Liver (tissue), 9 donors: ENCODE measurements around the gene HSPA12A. TPM values are rescaled to one million over a fixed set of nuclear protein-coding genes. Genes with fewer than 3 reads are reported as not detected.

Experiments used
- DNase-seq: peaks from one replicate; pipeline ENCODE4 v3.0.0-alpha.2; 2017; ENCODE audit warnings: low spot score
- H3K27ac ChIP-seq, 2 donors: one replicate each; pipeline ENCODE4 v1.7.0; 2013; ENCODE audit warnings: inconsistent platforms in 2 of 2, low read length in 2 of 2, control low read depth in 1 of 2, low read depth in 1 of 2, mild to moderate bottlenecking in 1 of 2
- H3K27me3 ChIP-seq, 4 donors: one replicate each; pipeline versions ENCODE4 v1.6.1 to v1.7.0; 2013; ENCODE audit warnings: low read length in 3 of 4, inconsistent platforms in 1 of 4, mild to moderate bottlenecking in 1 of 4, moderate library complexity in 1 of 4; ENCODE audit not compliant: control insufficient read depth in 4 of 4, insufficient read depth in 4 of 4
- H3K36me3 ChIP-seq, 4 donors: one replicate each; pipeline versions ENCODE4 v1.6.1 to v1.7.0; 2013; ENCODE audit warnings: low read length in 3 of 4, mild to moderate bottlenecking in 3 of 4, low read depth in 1 of 4, moderate library complexity in 1 of 4; ENCODE audit not compliant: control insufficient read depth in 4 of 4, insufficient read depth in 3 of 4
- H3K4me1 ChIP-seq, 4 donors: one replicate each; pipeline versions ENCODE4 v1.6.1 to v1.7.0; 2013; ENCODE audit warnings: low read length in 3 of 4, mild to moderate bottlenecking in 3 of 4, moderate library complexity in 1 of 4; ENCODE audit not compliant: control insufficient read depth in 4 of 4, insufficient read depth in 4 of 4
- H3K4me3 ChIP-seq, 3 donors: one replicate each; pipeline versions ENCODE4 v1.6.1 to v1.7.0; 2013; ENCODE audit warnings: low read length in 3 of 3, control low read depth in 1 of 3, low read depth in 1 of 3, mild to moderate bottlenecking in 1 of 3
- H3K9ac ChIP-seq, 2 donors: one replicate each; pipeline ENCODE4 v1.7.0; 2013; ENCODE audit warnings: low read length in 2 of 2, mild to moderate bottlenecking in 2 of 2, moderate library complexity in 2 of 2, control low read depth in 1 of 2, low read depth in 1 of 2
- H3K9me3 ChIP-seq, 4 donors: one replicate each; pipeline versions ENCODE4 v1.6.1 to v1.7.0; 2013; ENCODE audit warnings: low read length in 3 of 4; ENCODE audit not compliant: control insufficient read depth in 4 of 4
- EGR1 ChIP-seq, 2 donors: IDR thresholded peaks; 2 replicates each; pipeline ENCODE4 v1.6.1; 2016 to 2018; ENCODE audit warnings: antibody characterized with exemption in 2 of 2, low read depth in 2 of 2
- FOXA1 ChIP-seq: IDR thresholded peaks from 2 replicates; pipeline ENCODE4 v1.6.1; 2016; ENCODE audit warnings: antibody characterized with exemption
- FOXA2 ChIP-seq: IDR thresholded peaks from 2 replicates; pipeline ENCODE4 v1.6.1; 2016; ENCODE audit warnings: antibody characterized with exemption
- GABPA ChIP-seq, 2 donors: IDR thresholded peaks in 1 of 2; conservative IDR thresholded peaks in 1 of 2; 2 replicates each; pipeline ENCODE4 v1.6.1; 2016; ENCODE audit warnings: antibody characterized with exemption in 2 of 2, mild to moderate bottlenecking in 1 of 2, moderate library complexity in 1 of 2
- HNF4A ChIP-seq, 2 donors: conservative IDR thresholded peaks; 2 replicates each; pipeline ENCODE4 v1.6.1; 2016; ENCODE audit warnings: antibody characterized with exemption in 2 of 2, mild to moderate bottlenecking in 2 of 2
- HNF4G ChIP-seq: IDR thresholded peaks from 2 replicates; pipeline ENCODE4 v1.6.1; 2016; ENCODE audit warnings: antibody characterized with exemption
- JUND ChIP-seq, 2 donors: IDR thresholded peaks; 2 replicates each; pipeline ENCODE4 v1.6.1; 2016; ENCODE audit warnings: antibody characterized with exemption in 2 of 2
- NR2F2 ChIP-seq: IDR thresholded peaks from 2 replicates; pipeline ENCODE4 v1.6.1; 2016; ENCODE audit warnings: antibody characterized with exemption
- RAD21 ChIP-seq, 2 donors: IDR thresholded peaks; 2 replicates each; pipeline ENCODE4 v1.6.1; 2016; ENCODE audit warnings: antibody characterized with exemption in 2 of 2, mild to moderate bottlenecking in 2 of 2
- REST ChIP-seq: IDR thresholded peaks from 2 replicates; pipeline ENCODE4 v1.6.1; 2016; ENCODE audit warnings: antibody characterized with exemption, mild to moderate bottlenecking
- RXRA ChIP-seq, 2 donors: IDR thresholded peaks; 2 replicates each; pipeline ENCODE4 v1.6.1; 2017 to 2018; ENCODE audit warnings: antibody characterized with exemption in 2 of 2, mild to moderate bottlenecking in 1 of 2
- SP1 ChIP-seq: IDR thresholded peaks from 2 replicates; pipeline ENCODE4 v1.6.1; 2018; ENCODE audit warnings: antibody characterized with exemption, mild to moderate bottlenecking
- TAF1 ChIP-seq: conservative IDR thresholded peaks from 2 replicates; pipeline ENCODE4 v1.6.1; 2016; ENCODE audit warnings: antibody characterized with exemption, mild to moderate bottlenecking
- YY1 ChIP-seq: IDR thresholded peaks from 2 replicates; pipeline ENCODE4 v1.6.1; 2016; ENCODE audit warnings: antibody characterized with exemption, mild to moderate bottlenecking
- WGBS: extraction: QIAGEN DNeasy Blood & Tissue Kit; methylation state at CpG from one replicate; pipeline ENCODE4 v1.1.7; 2013; 5-methylcytosine and 5-hydroxymethylcytosine counted together
- polyA plus RNA-seq, 2 donors: library from polyadenylated mRNA; stranded (reverse) in 1 of 2; unstranded in 1 of 2; fragments of 200-250 nt in 1 of 2; fragments of >200 nt in 1 of 2; fragmentation: Nextera tagmentation in 1 of 2; extraction: Ambion mirVana in 1 of 2; gene quantifications; one replicate each; pipeline versions ENCODE4 v1.2.1 to v1.2.3, GENCODE V29; 2013 to 2015
- total RNA-seq, 2 donors: library from RNA; depleted of rRNA; stranded (reverse); fragments of >200 nt; gene quantifications; one replicate each; pipeline ENCODE4 v1.2.3, GENCODE V29; 2014
- TF ChIP-seq, protein P1 (sequence below): IDR thresholded peaks from 2 replicates; pipeline ENCODE4 v1.6.1; 2016; ENCODE audit warnings: antibody characterized with exemption
- TF ChIP-seq, protein P2 (sequence below): IDR thresholded peaks from 2 replicates; pipeline ENCODE4 v1.6.1; 2016; ENCODE audit warnings: antibody characterized with exemption
- TF ChIP-seq, protein P3 (sequence below): IDR thresholded peaks from 2 replicates; pipeline ENCODE4 v1.6.1; 2016; ENCODE audit warnings: antibody characterized with exemption
- TF ChIP-seq, protein P4 (sequence below): fragments of 150-350 bp; IDR thresholded peaks from 2 replicates; pipeline ENCODE4 v1.5.1; 2017; ENCODE audit warnings: improper control_type of control experiment, low read depth, low read length; ENCODE audit not compliant: missing input control
- donor health status: healthy.
- donor health status: healthy.
- donor health status: healthy.
- donor health status: healthy.
- donor health status: healthy.

Gene HSPA12A
- total and polyA plus RNA-seq, 4 donors: 1.3 to 4.5 (median 1.6) TPM

DNA sequence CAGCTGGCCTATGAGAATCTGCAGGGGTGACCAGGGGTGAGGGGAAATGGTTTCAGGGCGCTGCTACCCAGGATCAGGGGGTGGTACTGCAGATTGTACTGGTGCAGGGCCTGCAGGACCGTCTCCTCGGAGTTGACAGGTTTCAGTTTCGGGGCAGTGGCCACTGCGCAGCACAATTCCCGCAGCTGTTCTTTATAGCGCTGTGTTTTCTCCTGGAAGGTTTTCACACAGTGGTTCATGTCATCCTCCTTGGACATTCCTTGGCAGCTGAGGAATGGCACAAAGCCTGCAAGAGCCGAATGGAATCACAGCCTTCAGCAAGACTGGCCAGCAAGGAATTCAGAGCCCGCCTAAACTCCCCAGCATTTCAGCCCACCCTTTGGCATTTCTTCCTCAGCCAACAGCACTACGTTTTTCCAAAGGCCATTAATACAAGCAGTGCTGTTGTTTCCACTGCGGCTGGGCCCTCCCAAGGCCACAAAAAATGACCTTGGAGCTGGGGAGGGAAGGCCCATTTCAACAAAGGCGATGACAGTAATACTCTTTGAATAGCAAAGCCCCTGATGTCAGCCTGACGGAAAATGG is 76.7 kb downstream of the HSPA12A start (continued):
- TF ChIP-seq HNF4A (conservative IDR thresholded peaks at IDR 0.05) (no peak), RXRA (IDR thresholded peaks at IDR 0.05) (no peak), SP1 (no peak), YY1 (no peak)
- TF ChIP-seq, protein P1, sequence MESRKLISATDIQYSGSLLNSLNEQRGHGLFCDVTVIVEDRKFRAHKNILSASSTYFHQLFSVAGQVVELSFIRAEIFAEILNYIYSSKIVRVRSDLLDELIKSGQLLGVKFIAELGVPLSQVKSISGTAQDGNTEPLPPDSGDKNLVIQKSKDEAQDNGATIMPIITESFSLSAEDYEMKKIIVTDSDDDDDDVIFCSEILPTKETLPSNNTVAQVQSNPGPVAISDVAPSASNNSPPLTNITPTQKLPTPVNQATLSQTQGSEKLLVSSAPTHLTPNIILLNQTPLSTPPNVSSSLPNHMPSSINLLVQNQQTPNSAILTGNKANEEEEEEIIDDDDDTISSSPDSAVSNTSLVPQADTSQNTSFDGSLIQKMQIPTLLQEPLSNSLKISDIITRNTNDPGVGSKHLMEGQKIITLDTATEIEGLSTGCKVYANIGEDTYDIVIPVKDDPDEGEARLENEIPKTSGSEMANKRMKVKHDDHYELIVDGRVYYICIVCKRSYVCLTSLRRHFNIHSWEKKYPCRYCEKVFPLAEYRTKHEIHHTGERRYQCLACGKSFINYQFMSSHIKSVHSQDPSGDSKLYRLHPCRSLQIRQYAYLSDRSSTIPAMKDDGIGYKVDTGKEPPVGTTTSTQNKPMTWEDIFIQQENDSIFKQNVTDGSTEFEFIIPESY: no peak

DNA sequence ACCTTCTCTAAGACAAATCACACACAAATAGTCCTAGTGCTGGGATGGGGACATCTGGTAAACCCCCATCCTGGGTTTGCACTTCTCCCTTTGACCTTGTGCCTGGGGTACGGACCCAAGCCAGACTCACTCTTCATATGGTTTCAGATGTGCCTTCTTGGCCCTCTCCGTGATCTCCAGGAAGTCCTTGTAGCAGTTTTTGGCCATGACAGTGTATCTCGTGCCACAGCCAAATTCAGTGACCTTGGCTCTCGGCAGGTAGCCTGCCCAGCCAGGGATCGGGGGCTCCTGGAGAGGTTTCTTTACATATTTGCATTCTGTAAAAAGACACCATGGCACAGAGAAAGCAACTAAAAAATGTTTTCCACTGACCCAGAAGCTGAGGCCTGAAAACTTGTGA is 77.7 kb downstream of the HSPA12A start:
- DNase-seq: no peak
- Histone ChIP-seq H3K27me3 (peaks cover 0 to 5% (median 0%) of the 10 kb centered on the region in 4 donors), H3K27ac (no peak overlapping the region), H3K36me3 (no peaks in the 10 kb centered on the region), H3K4me1 (no peaks in the 10 kb centered on the region), H3K4me3 (no peak overlapping the region), H3K9me3 (no peaks in the 10 kb centered on the region), H3K9ac (no peak overlapping the region)
- WGBS: 86% methylated on average over 5 of the region's 5 CpGs
- TF ChIP-seq SP1 (no peak), HNF4G (no peak), RXRA (IDR thresholded peaks at IDR 0.05) (no peak), YY1 (no peak), JUND (IDR thresholded peaks at IDR 0.05) (no peak), NR2F2 (no peak), FOXA1 (no peak), EGR1 (IDR thresholded peaks at IDR 0.05; ENCODE audit: low read depth in 2 of 2) (no peak), REST (no peak), FOXA2 (no peak), HNF4A (conservative IDR thresholded peaks at IDR 0.05) (no peak), TAF1 (no peak), GABPA (IDR thresholded peaks at IDR 0.05 in 1 of 2, conservative IDR thresholded peaks at IDR 0.05 in 1 of 2) (no peak), RAD21 (IDR thresholded peaks at IDR 0.05) (no peak)
- TF ChIP-seq, protein P1: no peak
- TF ChIP-seq, protein P2, sequence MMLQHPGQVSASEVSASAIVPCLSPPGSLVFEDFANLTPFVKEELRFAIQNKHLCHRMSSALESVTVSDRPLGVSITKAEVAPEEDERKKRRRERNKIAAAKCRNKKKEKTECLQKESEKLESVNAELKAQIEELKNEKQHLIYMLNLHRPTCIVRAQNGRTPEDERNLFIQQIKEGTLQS: no peak
- TF ChIP-seq, protein P3, sequence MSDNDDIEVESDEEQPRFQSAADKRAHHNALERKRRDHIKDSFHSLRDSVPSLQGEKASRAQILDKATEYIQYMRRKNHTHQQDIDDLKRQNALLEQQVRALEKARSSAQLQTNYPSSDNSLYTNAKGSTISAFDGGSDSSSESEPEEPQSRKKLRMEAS: no peak
- TF ChIP-seq, protein P4, sequence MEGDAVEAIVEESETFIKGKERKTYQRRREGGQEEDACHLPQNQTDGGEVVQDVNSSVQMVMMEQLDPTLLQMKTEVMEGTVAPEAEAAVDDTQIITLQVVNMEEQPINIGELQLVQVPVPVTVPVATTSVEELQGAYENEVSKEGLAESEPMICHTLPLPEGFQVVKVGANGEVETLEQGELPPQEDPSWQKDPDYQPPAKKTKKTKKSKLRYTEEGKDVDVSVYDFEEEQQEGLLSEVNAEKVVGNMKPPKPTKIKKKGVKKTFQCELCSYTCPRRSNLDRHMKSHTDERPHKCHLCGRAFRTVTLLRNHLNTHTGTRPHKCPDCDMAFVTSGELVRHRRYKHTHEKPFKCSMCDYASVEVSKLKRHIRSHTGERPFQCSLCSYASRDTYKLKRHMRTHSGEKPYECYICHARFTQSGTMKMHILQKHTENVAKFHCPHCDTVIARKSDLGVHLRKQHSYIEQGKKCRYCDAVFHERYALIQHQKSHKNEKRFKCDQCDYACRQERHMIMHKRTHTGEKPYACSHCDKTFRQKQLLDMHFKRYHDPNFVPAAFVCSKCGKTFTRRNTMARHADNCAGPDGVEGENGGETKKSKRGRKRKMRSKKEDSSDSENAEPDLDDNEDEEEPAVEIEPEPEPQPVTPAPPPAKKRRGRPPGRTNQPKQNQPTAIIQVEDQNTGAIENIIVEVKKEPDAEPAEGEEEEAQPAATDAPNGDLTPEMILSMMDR: no peak
